Panc1 (cell line): ENCODE measurements around the gene TNS2. TPM values are rescaled to one million over a fixed set of nuclear protein-coding genes. Genes with fewer than 3 reads are reported as not detected.

Experiments used
- ATAC-seq: fragments of 200-7000 bp; cut with Tn5 transposase; 2 replicates; pipeline ENCODE4 v1.9.1; 2020; ENCODE audit warnings: mild to moderate bottlenecking, moderate library complexity
- BruUV-seq: library from RNA; stranded (reverse); fragments of 400-500 nt; replicated peaks from 2 replicates; lab custom pipeline; 2021; lab: Mats Ljungman, UMichigan
- CTCF ChIA-PET: fragments of 300-600 bp; sonication (Branson Sonifier 250); formaldehyde crosslinking; loops from one replicate; lab custom pipeline; 2022; ENCODE audit warnings: antibody characterized with exemption; lab: Charles Lee
- POLR2A ChIA-PET: fragments of 300-600 bp; sonication (Branson Sonifier 250); formaldehyde crosslinking; loops from one replicate; lab custom pipeline; 2022; ENCODE audit warnings: antibody characterized with exemption; lab: Charles Lee
- DNase-seq: peaks from one replicate; pipeline ENCODE4 v3.0.0-alpha.2; 2010; ENCODE audit warnings: low read depth, low spot score
- H3K27ac ChIP-seq: 2 replicates; pipeline ENCODE4 v1.5.1; 2011; ENCODE audit warnings: mild to moderate bottlenecking, low read length, inconsistent platforms
- H3K27me3 ChIP-seq: fragments of 200-500 bp; sonication (Bioruptor generic); 2 replicates; pipeline ENCODE4 v1.6.0; 2014; ENCODE audit warnings: low read length, inconsistent platforms; ENCODE audit not compliant: control insufficient read depth, insufficient read depth
- H3K36me3 ChIP-seq: fragments of 200-500 bp; sonication (Bioruptor generic); 2 replicates; pipeline ENCODE4 v1.5.1; 2014; ENCODE audit warnings: inconsistent platforms, mild to moderate bottlenecking, low read length, moderate library complexity; ENCODE audit not compliant: control insufficient read depth, insufficient read depth
- H3K4me1 ChIP-seq: 2 replicates; pipeline ENCODE4 v1.5.1; 2011; ENCODE audit warnings: inconsistent platforms, mild to moderate bottlenecking, low read length, moderate library complexity; ENCODE audit not compliant: control insufficient read depth, insufficient read depth
- H3K4me3 ChIP-seq, 2 experiments: 2 replicates each; pipeline ENCODE4 v1.5.1; 2011 to 2012; ENCODE audit warnings: low read depth in 2 of 2, low read length in 2 of 2, mild to moderate bottlenecking in 2 of 2, inconsistent platforms in 1 of 2, moderate library complexity in 1 of 2
- H3K9me3 ChIP-seq: fragments of 200-500 bp; sonication (Bioruptor generic); 2 replicates; pipeline ENCODE4 v1.5.1; 2014; ENCODE audit warnings: low read depth, mild to moderate bottlenecking, inconsistent platforms, low read length, moderate library complexity; ENCODE audit not compliant: control insufficient read depth, insufficient read depth
- CTCF ChIP-seq: fragments of 450-650 bp; IDR thresholded peaks from 2 replicates; pipeline ENCODE4 v1.5.1; 2017; ENCODE audit warnings: mild to moderate bottlenecking
- POLR2AphosphoS5 ChIP-seq: IDR thresholded peaks from 2 replicates; pipeline ENCODE4 v1.6.1; 2012; ENCODE audit warnings: mild to moderate bottlenecking, low read depth, low read length, moderate library complexity
- REST ChIP-seq, 2 experiments: IDR thresholded peaks; 2 replicates each; pipeline ENCODE4 v1.6.1; 2011 to 2012; ENCODE audit warnings: low read depth in 2 of 2, control low read depth in 1 of 2, low read length in 1 of 2, mild to moderate bottlenecking in 1 of 2, moderate library complexity in 1 of 2; ENCODE audit not compliant: insufficient read depth in 1 of 2
- SIN3A ChIP-seq: IDR thresholded peaks from 2 replicates; pipeline ENCODE4 v1.6.1; 2012; ENCODE audit warnings: low read depth, mild to moderate bottlenecking, low read length, moderate library complexity, borderline replicate concordance; ENCODE audit not compliant: insufficient read depth
- TCF7L2 ChIP-seq: IDR thresholded peaks from 2 replicates; pipeline ENCODE4 v1.6.1; 2011; ENCODE audit warnings: mild to moderate bottlenecking, low read depth, low read length, inconsistent platforms
- in situ Hi-C: cut with HindIII; loops from 2 replicates; pipeline ENCODE4 v1.10.0; 2016; ENCODE audit warnings: low sequenced_read_pairs, low pct_unique_long_range_greater_than_20kb
- intact Hi-C: fragments of 100-400 bp; cut with micrococcal nuclease; formaldehyde crosslinking; loops from one replicate; pipeline ENCODE4 v1.10.0; 2022; ENCODE audit not compliant: unreplicated experiment
- total RNA-seq: library from RNA; stranded (reverse); gene quantifications from one replicate; pipeline ENCODE4 v1.2.1, GENCODE V29; 2021; ENCODE audit not compliant: unreplicated experiment

The TNS2 gene
- total RNA-seq, 1 experiment from 2014 or later = 48.1 TPM

GRCh38 chr12:53058674-53059433 is 9.0 kb downstream of the TNS2 start:
- no peaks in the 10 kb centered on the region for H3K27me3 ChIP-seq
- H3K27ac ChIP-seq = no peak overlapping the region
- TF ChIP-seq CTCF = no peak
- no peak for TF ChIP-seq SIN3A
- TF ChIP-seq REST (IDR thresholded peaks at IDR 0.05; ENCODE audit: insufficient read depth in 1 of 2, low read depth in 2 of 2, low read length in 1 of 2) = no peak
- no peak for TF ChIP-seq POLR2AphosphoS5
- no peak for TF ChIP-seq TCF7L2
- no TSS peak for BruUV-seq
- no peak for DNase-seq
- H3K36me3 ChIP-seq = no peaks in the 10 kb centered on the region; the same call in 1 of the 2 replicates
- ChIA-PET POLR2A (no interaction called here), CTCF (no interaction called here)
- no peaks in the 10 kb centered on the region for H3K9me3 ChIP-seq
- H3K4me1 ChIP-seq = peaks cover 13% of the 10 kb centered on the region
- H3K4me3 ChIP-seq = no peak overlapping the region
- no peak for ATAC-seq
- in situ Hi-C loops = no loop called here
- intact Hi-C loops = no loop called here

- TF ChIP-seq CTCF (no peak), TCF7L2 (no peak), POLR2AphosphoS5 (no peak), SIN3A (no peak), REST (IDR thresholded peaks at IDR 0.05; ENCODE audit: insufficient read depth in 1 of 2, low read depth in 2 of 2, low read length in 1 of 2) (no peak)
- no peak overlapping the region for H3K27ac ChIP-seq
- ChIA-PET CTCF (interaction anchor here (0.8 kb wide), 1 partner anchor 11 kb away, joined by 3 read pairs; no protein-coding TSS in a partner anchor), POLR2A (no interaction called here)
- H3K4me1 ChIP-seq = peaks cover 13% of the 10 kb centered on the region
- in situ Hi-C loops = no loop called here
- intact Hi-C loops = loop anchor here (10.0 kb wide), 1 partner anchor 95 kb away; no protein-coding TSS in a partner anchor
- no peaks in the 10 kb centered on the region for H3K9me3 ChIP-seq
- no peak overlapping the region for H3K4me3 ChIP-seq
- H3K36me3 ChIP-seq = no peaks in the 10 kb centered on the region; the same call in 1 of the 2 replicates
- no peak for ATAC-seq
- H3K27me3 ChIP-seq = no peaks in the 10 kb centered on the region
- no peak for DNase-seq
- no TSS peak for BruUV-seq
Measured at GRCh38 chr12:53059434-53060063, 9.7 kb downstream of the TNS2 start.
